Stimulated activated CD4-positive, alpha-beta T cell treated with anti-CD3 and anti-CD28 coated beads, Interleukin-1b, Interleukin-23, amount 100 ng/mL, for 4 hours (primary cell): ENCODE results near the gene OVOL3.
A peak's percentile ranks its signal among the peaks of the same experiment; 100 is the strongest.
"Not testable (repeated sequence)": the region's sequence is repeated elsewhere in the genome, so short reads cannot be mapped to it uniquely, and the experiment has no call there.

Experiments
- DNase-seq, 2 donors: peaks; one replicate each; pipeline ENCODE4 v3.0.0-alpha.2; 2020; ENCODE audit warnings: low read depth in 2 of 2

Gene OVOL3

GRCh38 chr19:36131221-36131620 lies 20.3 kb downstream of the OVOL3 start:
- DNase-seq, result not testable (repeated sequence)

DNA sequence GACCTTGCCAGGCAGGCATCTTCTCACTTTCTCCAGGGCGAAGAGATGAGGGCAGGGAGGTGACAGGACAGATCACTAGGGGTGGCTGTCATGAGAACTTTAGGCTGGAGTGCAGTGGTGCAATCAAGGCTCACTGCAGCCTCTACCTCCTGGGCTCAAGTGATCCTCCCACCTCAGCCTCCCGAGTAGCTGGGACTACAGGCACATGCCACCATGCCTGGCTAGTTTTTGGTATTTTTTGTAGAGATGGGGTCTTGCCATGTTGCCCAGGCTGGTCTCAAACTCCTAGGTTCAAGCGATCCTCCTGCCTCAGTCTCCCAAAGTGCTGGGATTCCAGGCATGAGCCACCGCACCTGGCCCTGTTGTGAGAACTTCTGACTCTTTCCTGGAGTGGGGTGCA lies 23.9 kb downstream of the OVOL3 start:
- not testable (repeated sequence) for DNase-seq

- no peak for DNase-seq
Measured at GRCh38 chr19:36136964-36137686, 26.2 kb downstream of the OVOL3 start.

GRCh38 chr19:36139120-36139472 lies 28.2 kb downstream of the OVOL3 start:
- no peak for DNase-seq

DNA sequence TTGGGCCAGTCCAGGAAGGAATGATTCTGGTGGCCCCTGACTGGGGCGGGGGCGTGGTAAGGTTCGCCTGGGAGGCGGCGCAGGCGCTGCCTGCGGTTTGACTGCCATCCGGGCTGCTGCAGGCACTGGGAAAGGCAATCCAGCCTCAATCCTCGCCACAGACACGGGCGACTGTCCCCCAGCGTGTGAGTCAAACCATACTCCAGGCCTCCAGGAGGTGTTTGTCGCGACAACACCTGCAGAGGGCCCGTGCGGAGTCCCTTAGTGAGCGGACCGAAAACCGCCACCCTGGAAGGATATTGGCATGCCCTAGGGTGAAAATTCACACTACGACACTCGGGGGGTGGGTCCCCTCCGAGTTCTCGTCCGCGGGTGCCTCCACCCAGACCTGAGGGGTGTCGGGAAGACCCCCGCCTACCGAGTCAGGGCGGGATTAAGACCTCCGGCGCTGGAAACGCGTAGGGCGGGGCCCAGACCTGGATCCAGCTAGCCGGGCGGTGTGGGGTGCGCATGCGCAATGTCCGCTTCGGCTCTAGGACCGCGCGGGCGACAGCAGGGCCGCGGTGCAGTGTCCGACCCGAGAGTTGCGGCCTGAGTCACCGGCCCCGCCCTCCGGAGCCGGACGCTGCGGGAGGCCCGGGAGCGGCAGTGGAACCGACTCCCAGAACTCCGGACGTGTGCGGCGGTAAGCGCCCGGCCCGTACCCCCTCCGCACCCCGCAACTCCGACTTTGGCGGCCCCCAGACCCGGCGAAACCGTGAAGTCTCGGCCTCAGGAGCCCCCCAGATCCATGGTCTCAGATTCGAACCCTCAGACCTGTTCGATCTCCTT lies 28.7 kb downstream of the OVOL3 start, which contains the start of gene CAPNS1:
CAPNS1 (plus strand) TSS at position 594 of the 831 bp plus-strand sequence. CDS start 946 bp downstream, outside the sequence.
- DNase-seq, result peak; percentile 79 to 89

GRCh38 chr19:36140304-36141038 lies 29.5 kb downstream of the OVOL3 start:
- peak in 1 of 2 donors; percentile 37 for DNase-seq

DNA sequence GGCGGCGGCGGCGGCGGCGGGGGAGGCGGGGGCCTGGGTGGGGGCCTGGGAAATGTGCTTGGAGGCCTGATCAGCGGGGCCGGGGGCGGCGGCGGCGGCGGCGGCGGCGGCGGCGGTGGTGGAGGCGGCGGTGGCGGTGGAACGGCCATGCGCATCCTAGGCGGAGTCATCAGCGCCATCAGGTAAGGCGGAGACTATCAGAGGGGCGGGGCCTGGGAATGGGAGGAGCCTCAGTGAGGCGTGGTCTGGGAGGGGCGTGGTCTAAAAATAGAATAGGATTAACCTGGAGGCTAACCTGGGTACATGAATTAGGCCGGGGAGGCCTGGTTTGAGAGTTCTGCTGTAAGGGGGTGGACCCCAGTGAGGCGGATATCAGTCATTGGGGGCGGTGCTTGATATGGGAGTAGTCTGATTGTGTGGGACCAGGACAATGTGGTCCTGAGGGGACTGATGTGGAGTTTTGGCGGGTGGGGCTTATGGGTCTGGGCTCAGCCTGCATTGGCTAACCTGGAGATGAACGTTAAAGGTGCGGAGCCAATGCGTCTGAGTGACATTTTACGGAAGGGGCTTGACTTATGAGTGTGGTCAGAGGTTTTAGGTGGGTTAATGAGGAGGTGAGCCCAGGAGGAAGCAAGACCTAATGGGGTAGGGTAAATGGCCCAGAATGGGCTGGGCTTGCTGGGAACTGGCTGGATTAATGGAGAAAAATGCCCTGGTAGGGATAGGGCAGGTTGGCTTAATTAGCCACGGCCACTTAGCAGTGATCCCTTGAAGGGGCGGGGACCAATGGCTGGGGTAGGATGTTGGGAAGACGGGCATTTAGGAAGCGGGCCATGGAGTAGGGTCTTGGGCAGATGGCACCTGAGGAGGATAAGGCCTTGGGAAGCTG lies 30.3 kb downstream of the OVOL3 start:
- DNase-seq, result peak; percentile 86 to 95

GRCh38 chr19:36142046-36142445 lies 31.1 kb downstream of the OVOL3 start:
- no peak for DNase-seq

DNA sequence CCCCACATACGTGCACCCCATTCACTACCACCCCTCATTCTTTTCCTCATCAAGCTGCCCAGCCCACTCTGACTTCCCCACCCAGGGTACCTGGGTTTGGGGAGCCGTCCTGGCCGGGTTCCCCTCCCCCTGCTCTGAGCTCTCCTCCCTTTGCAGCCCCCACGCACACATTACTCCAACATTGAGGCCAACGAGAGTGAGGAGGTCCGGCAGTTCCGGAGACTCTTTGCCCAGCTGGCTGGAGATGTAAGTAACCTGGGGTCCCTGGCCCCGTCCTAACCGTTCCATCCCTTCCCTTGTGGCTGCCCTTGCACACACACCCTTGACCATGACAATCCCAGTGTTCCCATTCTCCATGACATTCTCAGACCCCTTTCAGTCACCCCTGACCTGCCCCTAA lies 31.6 kb downstream of the OVOL3 start:
- no peak for DNase-seq

DNA sequence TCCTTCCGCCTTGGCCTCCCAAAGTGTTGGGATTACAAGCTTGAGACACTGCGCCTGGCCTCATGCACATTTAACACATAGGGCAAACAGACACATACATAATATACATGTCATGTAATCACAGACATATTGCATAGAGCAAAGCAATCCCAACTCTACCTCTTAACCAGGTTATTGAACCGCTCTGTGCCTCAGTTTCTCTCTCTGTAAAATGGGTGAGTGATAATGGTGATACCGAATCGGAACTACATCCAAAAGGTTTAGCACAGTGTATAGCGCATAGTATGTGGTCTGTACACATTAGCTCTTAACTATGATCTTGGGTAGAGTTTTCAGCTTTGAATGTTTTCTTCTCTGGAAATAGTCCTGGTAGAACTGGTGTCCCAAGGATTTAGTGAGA lies 33.7 kb downstream of the OVOL3 start:
- no peak for DNase-seq

DNA sequence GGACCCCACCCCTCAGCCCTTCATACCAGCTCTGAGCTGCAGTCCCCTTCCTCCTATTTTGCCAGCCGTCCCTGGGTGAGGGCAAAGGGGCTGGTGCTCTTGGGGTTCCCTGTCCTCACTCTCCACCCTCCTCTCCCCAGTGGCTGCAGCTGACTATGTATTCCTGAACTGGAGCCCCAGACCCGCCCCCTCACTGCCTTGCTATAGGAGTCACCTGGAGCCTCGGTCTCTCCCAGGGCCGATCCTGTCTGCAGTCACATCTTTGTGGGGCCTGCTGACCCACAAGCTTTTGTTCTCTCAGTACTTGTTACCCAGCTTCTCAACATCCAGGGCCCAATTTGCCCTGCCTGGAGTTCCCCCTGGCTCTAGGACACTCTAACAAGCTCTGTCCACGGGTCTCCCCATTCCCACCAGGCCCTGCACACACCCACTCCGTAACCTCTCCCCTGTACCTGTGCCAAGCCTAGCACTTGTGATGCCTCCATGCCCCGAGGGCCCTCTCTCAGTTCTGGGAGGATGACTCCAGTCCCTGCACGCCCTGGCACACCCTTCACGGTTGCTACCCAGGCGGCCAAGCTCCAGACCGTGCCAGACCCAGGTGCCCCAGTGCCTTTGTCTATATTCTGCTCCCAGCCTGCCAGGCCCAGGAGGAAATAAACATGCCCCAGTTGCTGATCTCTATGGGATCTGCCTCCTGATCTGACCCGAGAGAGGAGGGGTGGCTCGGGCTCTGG lies 38.9 kb downstream of the OVOL3 start:
- DNase-seq, result no peak

- DNase-seq, result no peak
Measured at GRCh38 chr19:36150586-36150985, 39.6 kb downstream of the OVOL3 start.

DNA sequence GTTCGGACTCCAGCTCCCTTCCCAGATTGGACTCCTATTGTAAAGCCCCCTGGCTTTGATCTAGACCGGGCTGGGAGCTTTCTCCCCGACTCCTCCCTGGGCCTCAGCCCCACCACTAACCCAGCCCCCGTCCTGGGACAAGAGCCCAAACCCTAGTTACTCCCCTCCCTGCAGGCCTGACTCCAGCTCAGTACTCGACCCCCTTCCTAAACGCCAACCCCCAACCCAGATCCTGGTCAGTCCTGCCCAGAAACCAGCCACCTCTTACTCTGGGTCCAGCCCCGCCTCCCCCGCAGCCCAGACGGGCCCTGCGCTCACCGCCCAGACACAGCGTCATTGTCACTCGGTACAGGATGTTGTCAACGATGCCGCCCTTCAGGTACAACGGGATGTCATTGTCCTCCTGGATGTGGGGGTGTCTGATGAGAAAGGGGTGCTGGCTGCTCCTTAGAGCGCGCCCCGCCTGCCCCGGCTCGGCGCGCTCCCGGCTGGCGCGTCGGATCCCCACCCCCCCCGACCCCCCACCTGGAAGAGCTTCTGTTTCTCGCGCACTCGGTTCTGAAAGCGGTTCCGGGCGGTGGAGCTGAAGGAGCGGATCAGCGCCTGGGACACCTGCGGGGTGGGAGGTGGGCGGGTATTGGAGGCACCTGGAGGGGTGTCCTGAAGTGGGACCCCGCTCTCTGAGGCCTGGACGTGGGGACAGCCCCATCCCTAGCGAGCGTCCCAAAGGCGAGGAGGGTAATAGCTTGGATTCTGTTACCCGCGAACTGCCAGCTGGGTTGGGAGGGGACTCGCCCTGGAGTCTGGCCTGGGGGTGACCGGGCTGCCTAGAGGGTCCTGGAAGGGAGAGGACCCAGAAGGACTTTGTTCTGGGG lies 40.4 kb downstream of the OVOL3 start:
- no peak for DNase-seq

DNA sequence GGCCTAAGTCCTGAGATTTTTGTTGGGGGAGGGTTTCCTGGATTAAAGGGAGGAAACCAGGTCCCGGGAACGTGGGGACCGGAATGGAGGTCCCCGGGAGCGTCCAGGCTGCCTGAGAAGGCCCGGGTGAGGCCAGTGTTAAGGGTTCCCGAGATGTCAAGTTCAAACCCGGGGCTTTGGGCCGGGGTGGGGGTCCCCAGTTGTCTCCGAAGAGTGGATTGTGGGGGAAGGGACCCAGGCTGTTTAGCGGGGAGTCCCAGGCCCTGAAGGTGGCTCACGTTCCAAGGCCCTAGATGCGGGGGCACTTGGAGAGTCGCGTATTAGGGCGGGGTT lies 41.0 kb downstream of the OVOL3 start:
- no peak for DNase-seq

DNA sequence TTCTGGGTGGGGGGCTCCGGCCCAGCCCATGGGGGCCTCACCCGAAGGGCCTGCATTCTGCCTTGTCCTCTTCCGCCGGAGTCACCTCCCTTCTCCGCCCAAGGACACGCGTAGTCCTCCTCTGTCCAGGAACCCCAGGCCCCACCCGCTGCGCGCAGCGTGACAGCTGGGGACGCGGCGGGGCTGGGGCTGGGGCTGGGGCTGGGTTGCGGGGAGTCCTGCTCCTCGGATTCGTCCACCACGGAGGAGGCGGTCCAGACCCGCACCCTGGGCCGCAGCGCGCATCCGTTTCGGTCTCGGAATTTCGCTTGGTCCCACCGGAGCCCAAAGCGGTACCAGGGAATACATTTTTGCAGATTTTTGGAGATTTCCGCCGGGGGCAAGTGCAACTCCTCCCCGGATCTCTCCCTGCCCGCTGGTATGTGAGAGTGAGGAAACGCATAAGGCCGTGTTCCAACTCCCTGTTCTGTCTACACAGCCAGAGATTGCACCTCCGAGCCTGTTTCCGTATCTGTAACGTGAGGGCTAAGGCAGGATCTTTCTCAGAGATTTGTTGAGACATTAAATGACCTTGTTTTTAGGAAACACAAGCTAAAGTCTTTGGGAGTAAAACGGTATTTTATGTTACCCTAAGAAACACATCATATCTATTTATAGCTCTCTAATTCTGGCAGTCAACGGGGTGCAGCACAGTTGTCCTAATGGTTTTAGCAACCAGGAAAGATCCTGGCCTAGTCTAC lies 41.6 kb downstream of the OVOL3 start, which contains the start of gene COX7A1:
COX7A1 (minus strand) TSS at position 96 of the 740 bp plus-strand sequence; CDS start at position 56, 40 bp downstream.
- DNase-seq, result no peak

- DNase-seq, result no peak
Measured at GRCh38 chr19:36153126-36153525, 42.2 kb downstream of the OVOL3 start.

DNA sequence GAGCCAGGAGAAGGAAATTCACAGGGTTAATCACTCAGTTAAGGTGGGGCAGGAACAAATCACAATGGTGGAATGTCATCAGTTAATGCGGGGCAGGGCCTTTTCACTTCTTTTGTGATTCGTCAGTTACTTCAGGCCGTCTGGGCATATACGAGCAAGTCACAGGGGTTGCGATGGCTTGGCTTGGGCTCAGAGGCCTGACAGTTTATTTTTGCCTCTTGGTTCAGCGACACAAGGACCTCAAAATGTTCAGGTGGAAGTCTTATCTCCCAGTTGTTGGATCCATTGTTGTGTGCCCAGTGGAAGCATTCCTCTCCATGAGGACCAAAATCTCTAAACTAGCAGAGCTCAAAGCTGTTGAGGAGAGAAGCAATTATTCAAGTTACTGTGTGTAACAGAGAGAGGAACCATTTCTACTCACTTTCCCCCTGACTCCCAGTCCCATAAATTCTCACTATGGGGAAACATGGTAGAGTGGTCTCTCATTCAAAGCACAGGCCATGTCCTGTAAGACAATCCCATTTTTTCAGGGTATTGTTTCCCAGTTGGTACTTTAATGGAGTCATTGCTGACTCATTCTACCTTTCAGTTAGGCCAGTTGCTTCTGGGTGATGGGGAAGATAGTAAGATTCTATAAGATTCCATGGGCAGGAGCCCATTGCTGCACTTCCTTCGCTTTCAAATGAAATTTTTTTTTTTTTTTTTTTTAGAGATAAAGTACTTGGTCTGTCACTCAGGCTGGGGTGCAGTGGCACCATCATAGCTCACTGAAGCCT lies 50.1 kb downstream of the OVOL3 start:
- DNase-seq, result no peak
